HepG2 (cell line): ENCODE data around the gene CLIC3. TPM values are rescaled to one million over a fixed set of nuclear protein-coding genes. Genes with fewer than 3 reads are reported as not detected.

Experiments
- ATAC-seq: fragments of 200-7000 bp; cut with Tn5 transposase; 3 replicates; pipeline ENCODE4 v1.9.1; 2020; ENCODE audit warnings: mild to moderate bottlenecking, moderate library complexity
- BruUV-seq: library from RNA; stranded (reverse); fragments of 400-500 nt; replicated peaks from 2 replicates; lab custom pipeline; 2021; lab: Mats Ljungman, UMichigan
- CTCF ChIA-PET: fragments of 300-600 bp; formaldehyde crosslinking; extraction: SDS; loops from one replicate; lab custom pipeline; 2021; ENCODE audit warnings: low total read pairs, inconsistent platforms, low intra/inter-chr PET ratio; lab: Yijun Ruan, JAX
- POLR2A ChIA-PET: fragments of 350-600 bp; sonication (Branson Sonifier 250); formaldehyde crosslinking; loops from one replicate; lab custom pipeline; 2020; ENCODE audit warnings: antibody characterized with exemption, inconsistent platforms; lab: Yijun Ruan, JAX
- DNase-seq: peaks from one replicate; pipeline ENCODE4 v3.0.0-alpha.2; 2015; ENCODE audit warnings: low spot score
- FAIRE-seq: peaks from 3 replicates; lab custom pipeline; 2011; peaks lifted over from hg19 to GRCh38; lab: Jason Lieb, UNC
- H2AFZ ChIP-seq: one replicate; pipeline ENCODE4 v1.6.1; 2011; ENCODE audit warnings: low read length, inconsistent platforms
- H3K27ac ChIP-seq: fragments of 300-600 bp; 3 replicates; pipeline ENCODE4 v1.8.0; 2011; ENCODE audit warnings: mixed run types, mild to moderate bottlenecking, mixed read lengths, low read length, inconsistent platforms; ENCODE audit not compliant: insufficient read depth; ENCODE audit errors: extremely low read length
- H3K27me3 ChIP-seq, 2 experiments: fragments of 200-600 bp in 1 of 2; 2 replicates in 1 of 2; 3 replicates in 1 of 2; pipeline versions ENCODE4 v1.6.0 to v1.8.0; 2011; ENCODE audit warnings: low read length in 2 of 2, mild to moderate bottlenecking in 2 of 2, moderate library complexity in 2 of 2, inconsistent platforms in 1 of 2; ENCODE audit not compliant: insufficient read depth in 2 of 2, control insufficient read depth in 1 of 2
- H3K36me3 ChIP-seq, 2 experiments: fragments of 200-600 bp in 1 of 2; replicated peaks in 1 of 2; 2 replicates in 1 of 2; 3 replicates in 1 of 2; pipeline versions ENCODE4 v1.5.1 to v1.8.0; 2011; ENCODE audit warnings: low read length in 2 of 2, inconsistent platforms in 1 of 2; ENCODE audit not compliant: insufficient read depth in 2 of 2, control insufficient read depth in 1 of 2
- H3K4me1 ChIP-seq: 2 replicates; pipeline ENCODE4 v1.5.1; 2012; ENCODE audit warnings: low read length, inconsistent platforms; ENCODE audit not compliant: insufficient read depth
- H3K4me2 ChIP-seq: 2 replicates; pipeline ENCODE4 v1.6.0; 2011; ENCODE audit warnings: low read depth, low read length, inconsistent platforms
- H3K4me3 ChIP-seq, 3 experiments: fragments of 200-600 bp in 1 of 3; sonication (generic), shearing (Covaris generic) in 1 of 3; replicated peaks in 1 of 3; 2 replicates each; pipeline ENCODE4 v1.5.1; 2011 to 2016; ENCODE audit warnings: low read length in 3 of 3, inconsistent platforms in 2 of 3, low read depth in 2 of 3, mild to moderate bottlenecking in 2 of 3, control low read depth in 1 of 3, mixed read lengths in 1 of 3; ENCODE audit not compliant: insufficient read depth in 1 of 3
- H3K79me2 ChIP-seq: one replicate; pipeline ENCODE4 v1.6.1; 2011; ENCODE audit warnings: low read length, inconsistent platforms; ENCODE audit not compliant: insufficient read depth
- H3K9ac ChIP-seq: 2 replicates; pipeline ENCODE4 v1.6.0; 2011; ENCODE audit warnings: mild to moderate bottlenecking, low read depth, low read length, inconsistent platforms; ENCODE audit not compliant: insufficient read depth
- H3K9me3 ChIP-seq: 2 replicates; pipeline ENCODE4 v1.5.1; 2012; ENCODE audit warnings: mild to moderate bottlenecking, low read length
- H4K20me1 ChIP-seq: 2 replicates; pipeline ENCODE4 v1.6.0; 2011; ENCODE audit warnings: inconsistent platforms, mild to moderate bottlenecking, low read length, moderate library complexity; ENCODE audit not compliant: insufficient read depth
- AKAP8 ChIP-seq: sonication (generic); formaldehyde crosslinking; IDR thresholded peaks from 2 replicates; pipeline ENCODE4 v1.5.1; 2020; ENCODE audit warnings: mild to moderate bottlenecking, missing genetic modification reagents
- CEBPG ChIP-seq: IDR thresholded peaks from 2 replicates; pipeline ENCODE4 v1.6.1; 2016
- FOSL2 ChIP-seq: sonication (generic); formaldehyde crosslinking; IDR thresholded peaks from 2 replicates; pipeline ENCODE4 v1.4.0; 2020; ENCODE audit warnings: missing genetic modification reagents
- GABPB1 ChIP-seq: IDR thresholded peaks from 2 replicates; pipeline ENCODE4 v1.6.1; 2016; ENCODE audit warnings: mild to moderate bottlenecking, missing genetic modification reagents, moderate library complexity, missing compliant biosample characterization
- MED1 ChIP-seq: sonication (generic); formaldehyde crosslinking; IDR thresholded peaks from 2 replicates; pipeline ENCODE4 v1.4.0; 2020; ENCODE audit warnings: missing genetic modification reagents
- MXI1 ChIP-seq: IDR thresholded peaks from 3 replicates; pipeline ENCODE4 v1.6.1; 2012; ENCODE audit warnings: low read depth, low read length, inconsistent platforms, borderline replicate concordance
- NR2F6 ChIP-seq, 2 experiments: IDR thresholded peaks; 2 replicates each; pipeline ENCODE4 v1.6.1; 2016; ENCODE audit warnings: antibody characterized with exemption in 1 of 2, mild to moderate bottlenecking in 1 of 2
- NRL ChIP-seq: sonication (generic); formaldehyde crosslinking; IDR thresholded peaks from 2 replicates; pipeline ENCODE4 v1.5.0; 2020; ENCODE audit warnings: missing genetic modification reagents, mild to moderate bottlenecking, moderate library complexity, borderline replicate concordance
- SAP130 ChIP-seq: IDR thresholded peaks from 2 replicates; pipeline ENCODE4 v1.6.1; 2016; ENCODE audit warnings: low read depth
- SP4 ChIP-seq: sonication (generic); formaldehyde crosslinking; IDR thresholded peaks from 2 replicates; pipeline ENCODE4 v1.8.1; 2023; ENCODE audit warnings: mild to moderate bottlenecking, missing genetic modification reagents
- SP5 ChIP-seq: IDR thresholded peaks from 2 replicates; pipeline ENCODE4 v1.6.1; 2016; ENCODE audit warnings: low read depth, borderline replicate concordance
- SRY ChIP-seq: sonication (generic); formaldehyde crosslinking; IDR thresholded peaks from 2 replicates; pipeline ENCODE4 v1.8.0; 2022; ENCODE audit warnings: mild to moderate bottlenecking, missing genetic modification reagents
- ZNF143 ChIP-seq: sonication (generic); formaldehyde crosslinking; IDR thresholded peaks from 2 replicates; pipeline ENCODE4 v1.4.0; 2020; ENCODE audit warnings: missing genetic modification reagents
- ZSCAN30 ChIP-seq: sonication (generic); formaldehyde crosslinking; IDR thresholded peaks from 2 replicates; pipeline ENCODE4 v1.5.0; 2020; ENCODE audit warnings: mild to moderate bottlenecking, missing genetic modification reagents
- WGBS: methylation state at CpG from one replicate; pipeline ENCODE4 v1.1.6; 2017; ENCODE audit warnings: low lambda C conversion rate; 5-methylcytosine and 5-hydroxymethylcytosine counted together
- in situ Hi-C: cut with HindIII; loops from 2 replicates; pipeline ENCODE4 v1.10.0; 2017; ENCODE audit warnings: low pct_unique_long_range_greater_than_20kb; ENCODE audit not compliant: extremely low pct_ligation_motif_present
- intact Hi-C: fragments of 100-400 bp; cut with micrococcal nuclease; formaldehyde crosslinking; loops from one replicate; pipeline ENCODE4 v1.10.0; 2022; ENCODE audit not compliant: unreplicated experiment
- polyA plus RNA-seq, 8 experiments: library from polyadenylated mRNA; depleted of rRNA in 3 of 8; stranded (reverse) in 7 of 8; unstranded in 1 of 8; fragments of >200 nt; fragmentation: Illumina TruSeq in 4 of 8; extraction: Trizol in 4 of 8; gene quantifications; 2 replicates each; pipeline versions ENCODE4 v1.2.1 to v1.2.3, GENCODE V29; 2011 to 2016; ENCODE audit warnings: low read depth in 4 of 8, missing spikeins in 1 of 8, mixed read lengths in 1 of 8; ENCODE audit not compliant: insufficient read depth in 1 of 8
- total RNA-seq, 5 experiments: library from RNA; depleted of rRNA; stranded (reverse); fragments of >200 nt; fragmentation: Illumina TruSeq; extraction: Trizol; gene quantifications; 2 replicates each; pipeline ENCODE4 v1.2.3, GENCODE V29; 2016; ENCODE audit warnings: low read depth in 1 of 5
- TF ChIP-seq, protein P1 (sequence below), 2 experiments: sonication (generic) in 1 of 2; formaldehyde crosslinking in 1 of 2; IDR thresholded peaks; 2 replicates each; pipeline versions ENCODE4 v1.5.1 to v1.6.1; 2011 to 2020; ENCODE audit warnings: borderline replicate concordance in 1 of 2, low read depth in 1 of 2, low read length in 1 of 2, mild to moderate bottlenecking in 1 of 2, missing genetic modification reagents in 1 of 2, moderate library complexity in 1 of 2
- TF ChIP-seq, protein P2 (sequence below): sonication (generic); formaldehyde crosslinking; conservative IDR thresholded peaks from 2 replicates; pipeline ENCODE4 v1.4.0; 2020; ENCODE audit warnings: mild to moderate bottlenecking, missing genetic modification reagents, moderate library complexity
- TF ChIP-seq, protein P3 (sequence below): sonication (generic); formaldehyde crosslinking; IDR thresholded peaks from 2 replicates; pipeline ENCODE4 v1.8.1; 2022; ENCODE audit warnings: mild to moderate bottlenecking, missing genetic modification reagents

CLIC3 gene
- total and polyA plus RNA-seq, 2 of the 13 experiments (the other 11 are each of a cell fraction or from before 2014, with no cell fraction given), result 0.51 to 1.5 TPM

DNA sequence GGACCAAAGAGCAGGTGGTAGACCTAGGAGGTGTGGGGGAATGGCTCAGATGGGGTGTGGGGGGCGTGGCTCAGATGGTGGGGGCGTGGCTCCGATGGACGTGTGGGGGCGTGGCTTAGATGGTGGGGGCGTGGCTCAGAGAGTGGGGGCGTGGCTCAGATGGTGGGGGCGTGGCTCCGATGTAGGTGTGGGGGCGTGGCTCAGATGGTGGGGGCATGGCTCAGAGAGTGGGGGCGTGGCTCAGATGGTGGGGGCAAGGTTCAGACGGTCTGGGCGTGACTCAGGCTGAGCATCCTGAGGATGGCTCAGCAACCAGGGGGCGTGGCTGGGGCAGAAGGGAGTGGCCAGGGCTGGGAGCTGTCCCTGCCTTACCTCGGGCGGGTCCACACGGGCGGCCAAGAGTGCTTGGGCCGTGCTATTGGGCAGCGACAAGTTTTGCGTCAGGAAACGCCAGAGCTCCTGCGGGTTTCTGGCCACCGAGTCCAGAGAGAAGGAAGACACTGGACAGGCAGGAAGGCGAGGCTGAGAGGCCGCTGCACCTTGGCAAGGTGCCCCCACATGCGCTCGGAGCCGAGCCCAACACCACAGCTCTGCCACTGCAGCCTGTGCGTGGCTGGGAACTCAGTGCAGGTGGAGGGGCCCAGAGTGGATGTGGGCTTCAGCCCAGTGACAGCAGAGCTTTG is 25.8 kb upstream of the CLIC3 start:
- BruUV-seq, result no TSS peak
- 31% methylated on average over 15 of the region's 30 CpGs for WGBS
- H3K79me2 ChIP-seq, result no peaks in the 10 kb centered on the region
- POLR2A ChIA-PET, result interaction anchor here (0.7 to 1.7 kb wide), 8 partner anchors 10 to 222 kb away, joined by 3 to 6 read pairs (median 4); partner anchors contain the start of genes CLIC3, FUT7 and PAXX
- peak; percentile 88 for DNase-seq
- H2AFZ ChIP-seq, result no peak overlapping the region
- in situ Hi-C loops (no loop called here), intact Hi-C loops (no loop called here)
- H3K9ac ChIP-seq, result peak overlapping the region; percentile 11; the same call in 1 of the 2 replicates
- peak; percentile 84 for ATAC-seq
- no peaks in the 10 kb centered on the region; a peak in 1 of 5 replicates for H3K27me3 ChIP-seq
- peaks cover 56% of the 10 kb centered on the region for H3K4me1 ChIP-seq
- no peaks in the 10 kb centered on the region for H3K36me3 ChIP-seq
- H4K20me1 ChIP-seq, result no peaks in the 10 kb centered on the region
- CTCF ChIA-PET, result no interaction called here
- peak; percentile 90 for FAIRE-seq
- H3K4me3 ChIP-seq, result no peak overlapping the region; a peak in 1 of 6 replicates
- peak overlapping the region; percentile 36 for H3K27ac ChIP-seq
- no peaks in the 10 kb centered on the region for H3K9me3 ChIP-seq
- H3K4me2 ChIP-seq, result peak overlapping the region; percentile 45; the same call in 1 of the 2 replicates
- TF ChIP-seq, protein P1, sequence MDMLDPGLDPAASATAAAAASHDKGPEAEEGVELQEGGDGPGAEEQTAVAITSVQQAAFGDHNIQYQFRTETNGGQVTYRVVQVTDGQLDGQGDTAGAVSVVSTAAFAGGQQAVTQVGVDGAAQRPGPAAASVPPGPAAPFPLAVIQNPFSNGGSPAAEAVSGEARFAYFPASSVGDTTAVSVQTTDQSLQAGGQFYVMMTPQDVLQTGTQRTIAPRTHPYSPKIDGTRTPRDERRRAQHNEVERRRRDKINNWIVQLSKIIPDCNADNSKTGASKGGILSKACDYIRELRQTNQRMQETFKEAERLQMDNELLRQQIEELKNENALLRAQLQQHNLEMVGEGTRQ (IDR thresholded peaks at IDR 0.05; ENCODE audit: low read depth, low read length), result no peak
- TF ChIP-seq, protein P1 (CRISPR knock-in tag; IDR thresholded peaks at IDR 0.05; ENCODE audit: borderline replicate concordance), result peak; percentile 17; the same call in 1 of the 2 replicates
- TF ChIP-seq, protein P2, sequence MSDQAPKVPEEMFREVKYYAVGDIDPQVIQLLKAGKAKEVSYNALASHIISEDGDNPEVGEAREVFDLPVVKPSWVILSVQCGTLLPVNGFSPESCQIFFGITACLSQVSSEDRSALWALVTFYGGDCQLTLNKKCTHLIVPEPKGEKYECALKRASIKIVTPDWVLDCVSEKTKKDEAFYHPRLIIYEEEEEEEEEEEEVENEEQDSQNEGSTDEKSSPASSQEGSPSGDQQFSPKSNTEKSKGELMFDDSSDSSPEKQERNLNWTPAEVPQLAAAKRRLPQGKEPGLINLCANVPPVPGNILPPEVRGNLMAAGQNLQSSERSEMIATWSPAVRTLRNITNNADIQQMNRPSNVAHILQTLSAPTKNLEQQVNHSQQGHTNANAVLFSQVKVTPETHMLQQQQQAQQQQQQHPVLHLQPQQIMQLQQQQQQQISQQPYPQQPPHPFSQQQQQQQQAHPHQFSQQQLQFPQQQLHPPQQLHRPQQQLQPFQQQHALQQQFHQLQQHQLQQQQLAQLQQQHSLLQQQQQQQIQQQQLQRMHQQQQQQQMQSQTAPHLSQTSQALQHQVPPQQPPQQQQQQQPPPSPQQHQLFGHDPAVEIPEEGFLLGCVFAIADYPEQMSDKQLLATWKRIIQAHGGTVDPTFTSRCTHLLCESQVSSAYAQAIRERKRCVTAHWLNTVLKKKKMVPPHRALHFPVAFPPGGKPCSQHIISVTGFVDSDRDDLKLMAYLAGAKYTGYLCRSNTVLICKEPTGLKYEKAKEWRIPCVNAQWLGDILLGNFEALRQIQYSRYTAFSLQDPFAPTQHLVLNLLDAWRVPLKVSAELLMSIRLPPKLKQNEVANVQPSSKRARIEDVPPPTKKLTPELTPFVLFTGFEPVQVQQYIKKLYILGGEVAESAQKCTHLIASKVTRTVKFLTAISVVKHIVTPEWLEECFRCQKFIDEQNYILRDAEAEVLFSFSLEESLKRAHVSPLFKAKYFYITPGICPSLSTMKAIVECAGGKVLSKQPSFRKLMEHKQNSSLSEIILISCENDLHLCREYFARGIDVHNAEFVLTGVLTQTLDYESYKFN (CRISPR knock-in tag), result peak; percentile 42; the same call in 1 of the 2 replicates
- TF ChIP-seq SRY (CRISPR knock-in tag) (no peak), MXI1 (peak; percentile 82; the same call in 1 of the 3 replicates), SP5 (peak; percentile 71; the same call in 1 of the 2 replicates), AKAP8 (CRISPR knock-in tag) (peak; percentile 61; the same call in 1 of the 2 replicates), GABPB1 (CRISPR knock-in tag) (peak; percentile 24; the same call in 1 of the 2 replicates), FOSL2 (CRISPR knock-in tag) (peak; percentile 61), MED1 (peak; percentile 10; the same call in 1 of the 2 replicates), NRL (CRISPR knock-in tag) (peak; percentile 41; the same call in 1 of the 2 replicates), ZSCAN30 (no peak), SP4 (CRISPR knock-in tag) (peak; percentile 99), CEBPG (no peak), SAP130 (CRISPR knock-in tag) (peak; percentile 72), ZNF143 (CRISPR knock-in tag) (no peak), NR2F6 (IDR thresholded peaks at IDR 0.05) (no peak), NR2F6 (CRISPR knock-in tag; IDR thresholded peaks at IDR 0.05) (0 out of 2 replicates have a peak, but pooled peaks have one; percentile 22)
- TF ChIP-seq, protein P3, sequence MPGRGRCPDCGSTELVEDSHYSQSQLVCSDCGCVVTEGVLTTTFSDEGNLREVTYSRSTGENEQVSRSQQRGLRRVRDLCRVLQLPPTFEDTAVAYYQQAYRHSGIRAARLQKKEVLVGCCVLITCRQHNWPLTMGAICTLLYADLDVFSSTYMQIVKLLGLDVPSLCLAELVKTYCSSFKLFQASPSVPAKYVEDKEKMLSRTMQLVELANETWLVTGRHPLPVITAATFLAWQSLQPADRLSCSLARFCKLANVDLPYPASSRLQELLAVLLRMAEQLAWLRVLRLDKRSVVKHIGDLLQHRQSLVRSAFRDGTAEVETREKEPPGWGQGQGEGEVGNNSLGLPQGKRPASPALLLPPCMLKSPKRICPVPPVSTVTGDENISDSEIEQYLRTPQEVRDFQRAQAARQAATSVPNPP (CRISPR knock-in tag), result no peak
